Cerebellar nuclear complex (tissue), 1 donor: ENCODE measurements around the gene OPRL1.

Source experiments
- DNase-seq, 2 experiments: peaks; one replicate each; lab custom pipeline; 2025; lab: John Stamatoyannopoulos, UW

OPRL1 gene

DNA sequence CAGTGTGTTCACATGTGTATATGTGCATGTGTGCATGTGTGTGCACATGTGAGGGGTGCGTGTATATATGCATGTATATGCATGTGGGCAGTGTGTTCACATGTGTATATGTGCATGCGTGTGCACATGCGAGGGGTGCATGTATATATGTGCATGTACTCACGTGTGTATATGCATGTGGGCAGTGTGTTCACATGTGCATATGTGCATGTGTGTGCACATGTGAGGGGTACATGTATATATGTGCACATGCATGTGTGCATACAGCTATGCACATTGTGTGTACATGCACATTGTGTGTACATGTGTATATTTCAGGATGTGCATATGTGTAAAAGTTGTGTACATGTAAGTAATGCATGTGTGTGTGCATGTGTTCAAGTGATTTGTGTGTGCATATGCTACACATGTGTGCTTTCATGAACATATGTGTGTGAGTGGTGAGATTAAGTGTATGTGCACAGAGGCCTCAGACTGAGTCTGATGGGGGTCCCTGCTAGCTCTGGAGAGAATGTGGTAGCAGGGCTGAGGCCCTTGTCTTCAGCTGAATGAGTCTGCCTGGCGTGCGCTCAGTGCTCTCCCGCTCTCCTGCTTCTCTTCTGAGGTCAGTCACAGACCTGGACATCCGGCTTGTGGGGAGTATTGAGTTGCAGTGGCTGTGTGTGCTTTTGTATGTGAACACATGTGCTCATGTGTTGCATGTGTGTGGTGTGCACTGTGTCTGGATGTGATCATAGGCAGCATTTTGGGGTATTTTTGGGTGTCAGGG, 64.4 kb downstream of the OPRL1 start:
- no peak for DNase-seq

DNA sequence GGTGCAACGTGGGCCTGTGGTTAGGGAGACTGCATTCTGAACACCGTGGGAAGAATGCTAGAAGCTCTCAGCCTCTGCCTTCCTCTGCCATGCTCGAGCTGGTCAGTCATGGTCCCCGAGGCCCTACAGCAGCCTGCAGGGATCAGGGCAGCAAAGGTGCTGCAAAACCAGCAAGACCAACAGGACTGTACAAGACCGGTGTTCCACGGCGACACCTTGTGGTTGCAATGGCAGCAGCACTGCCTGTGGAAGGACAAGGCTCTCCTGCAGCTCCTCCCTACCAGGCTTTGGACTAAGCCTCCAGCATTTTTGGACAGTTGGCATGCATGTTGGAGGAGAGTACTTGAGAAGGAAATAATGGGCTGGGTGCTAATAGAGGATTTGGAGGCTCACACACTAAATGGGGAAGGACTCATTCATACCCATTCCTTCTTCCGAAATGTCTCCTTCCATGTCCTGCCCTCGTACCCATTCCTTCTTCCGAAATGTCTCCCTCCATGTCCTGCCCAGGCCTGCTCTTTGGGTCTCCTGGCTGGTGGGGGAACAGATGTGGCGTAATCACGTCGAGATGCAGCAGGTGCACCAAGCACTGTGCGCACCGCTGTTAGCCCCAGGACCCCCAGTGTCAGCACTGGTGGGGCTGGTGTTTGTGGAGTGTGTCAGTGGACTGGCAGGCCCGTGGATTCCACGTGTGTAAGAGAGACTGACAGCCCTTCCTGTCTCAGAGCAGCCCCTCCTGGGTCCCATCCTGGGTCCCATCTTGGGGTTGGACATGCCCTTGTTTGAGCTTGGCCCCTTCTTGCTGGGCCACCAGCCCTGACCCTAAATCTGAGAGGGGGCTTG, 65.8 kb downstream of the OPRL1 start:
- no peak for DNase-seq

DNA sequence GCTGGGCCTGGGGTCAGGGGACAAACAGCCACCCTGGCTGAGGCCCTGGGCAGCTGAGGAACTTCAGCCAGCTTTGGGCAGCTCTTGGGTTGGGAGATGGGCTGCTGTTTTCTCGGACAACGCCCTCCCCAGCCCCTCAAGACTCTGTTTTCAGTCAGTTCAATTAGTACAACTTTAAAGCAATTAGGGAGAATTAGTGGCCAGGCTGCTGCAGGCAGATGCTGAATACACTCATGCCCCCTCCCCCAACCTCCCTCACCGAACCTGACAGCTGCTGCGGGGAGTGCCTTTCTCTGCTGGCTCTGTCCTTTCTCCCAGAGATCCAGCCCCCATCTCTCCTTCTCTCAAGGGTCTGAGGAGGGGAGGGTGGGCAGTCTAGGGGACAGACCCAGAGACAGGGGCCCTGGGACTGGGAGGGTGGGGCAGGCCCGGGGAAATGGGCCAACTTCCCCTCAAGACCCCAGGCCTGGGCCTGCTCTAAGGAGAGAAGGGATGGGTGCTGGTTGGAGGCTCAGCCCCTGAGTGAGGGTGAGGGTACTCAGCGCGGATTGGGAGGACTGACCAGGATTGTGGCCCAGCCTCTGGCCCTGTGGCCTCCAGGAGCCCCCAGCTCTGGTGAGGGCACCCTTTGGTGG, 66.5 kb downstream of the OPRL1 start:
- no peak for DNase-seq

- DNase-seq, result no peak
These were observed 67.1 kb downstream of the OPRL1 start for GRCh38 chr20:64146936-64147477.

DNA sequence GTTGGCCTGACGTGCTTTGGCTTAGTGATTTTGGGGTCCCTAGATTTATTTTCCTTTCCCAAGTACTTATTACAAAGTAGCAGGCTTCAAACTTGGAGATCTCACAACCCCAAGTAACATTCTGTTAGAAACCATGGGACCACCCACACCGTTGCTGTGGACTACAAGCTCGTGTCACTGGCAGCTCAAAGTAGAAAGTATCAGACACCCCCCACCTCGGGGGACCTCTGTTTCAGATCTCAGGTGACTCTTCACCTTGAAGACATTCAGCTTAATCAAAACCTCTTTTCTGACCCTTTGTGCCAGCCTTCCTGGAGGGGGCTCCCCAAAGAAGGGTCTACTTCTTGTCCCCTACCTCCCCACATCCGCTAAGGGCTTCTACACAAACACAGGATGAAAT, 68.7 kb downstream of the OPRL1 start:
- no peak for DNase-seq

GRCh38 chr20:64149141-64149540, 69.3 kb downstream of the OPRL1 start:
- DNase-seq, result no peak

DNA sequence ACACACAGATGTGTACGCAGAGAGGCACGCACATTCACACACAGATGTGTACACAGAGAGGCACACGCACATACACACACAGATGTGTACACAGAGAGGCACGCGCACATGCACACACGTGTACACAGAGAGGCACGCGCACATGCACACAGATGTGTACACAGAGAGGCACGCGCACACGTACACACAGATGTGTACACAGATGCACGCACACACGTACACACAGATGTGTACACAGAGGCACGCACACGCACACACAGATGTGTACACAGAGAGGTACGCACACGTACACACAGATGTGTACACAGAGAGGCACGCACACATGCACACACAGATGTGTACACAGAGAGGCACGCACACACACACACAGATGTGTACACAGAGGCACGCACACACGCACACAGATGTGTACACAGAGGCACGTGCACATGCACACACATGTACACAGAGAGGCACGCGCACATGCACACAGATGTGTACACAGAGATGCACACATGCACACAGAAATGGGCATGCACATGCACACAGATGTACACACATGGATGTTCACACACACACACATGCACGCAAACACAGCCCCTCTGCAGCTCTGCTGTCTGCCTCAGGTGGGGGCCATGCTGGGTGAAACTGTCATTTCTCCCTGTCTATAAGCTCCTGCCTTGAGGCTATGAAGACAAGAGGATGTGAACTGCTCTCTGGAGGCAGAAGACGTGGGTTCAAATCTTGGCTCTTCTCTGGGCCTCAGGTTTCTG, 70.1 kb downstream of the OPRL1 start:
- DNase-seq, result no peak
